Common myeloid progenitor, CD34-positive (primary cell): ENCODE data around the gene RCBTB1.

Experiments used
- CTCF ChIA-PET: fragments of 350-600 bp; sonication (Branson Sonifier 250); formaldehyde crosslinking; loops from one replicate; lab custom pipeline; 2021; ENCODE audit warnings: antibody characterized with exemption; lab: Charles Lee
- POLR2A ChIA-PET: fragments of 350-600 bp; sonication (Branson Sonifier 250); formaldehyde crosslinking; loops from one replicate; lab custom pipeline; 2021; ENCODE audit warnings: antibody characterized with exemption; lab: Charles Lee
- DNase-seq, 3 donors: peaks; one replicate each; pipeline versions ENCODE4 v3.0.0 to v3.0.0-alpha.2; 2013
- H3K27ac ChIP-seq, 2 experiments: 1 replicate in 1 of 2; 2 replicates in 1 of 2; pipeline ENCODE4 v1.7.0; 2013; ENCODE audit warnings: inconsistent platforms in 2 of 2, low read length in 2 of 2, mild to moderate bottlenecking in 2 of 2, low read depth in 1 of 2, moderate library complexity in 1 of 2; ENCODE audit not compliant: severe bottlenecking in 2 of 2, insufficient read depth in 1 of 2, poor library complexity in 1 of 2
- H3K27me3 ChIP-seq, 5 experiments: replicated peaks in 2 of 5; 1 replicate in 3 of 5; 2 replicates in 2 of 5; pipeline versions ENCODE4 v1.6.1 to v1.7.0; 2013; ENCODE audit warnings: low read length in 4 of 5, mild to moderate bottlenecking in 2 of 5, moderate library complexity in 2 of 5, inconsistent platforms in 1 of 5; ENCODE audit not compliant: insufficient read depth in 5 of 5, control insufficient read depth in 4 of 5
- H3K36me3 ChIP-seq, 4 experiments: 1 replicate in 2 of 4; 2 replicates in 2 of 4; pipeline versions ENCODE4 v1.6.1 to v1.7.0; 2013; ENCODE audit warnings: low read length in 3 of 4, control low read depth in 1 of 4, mild to moderate bottlenecking in 1 of 4; ENCODE audit not compliant: control insufficient read depth in 4 of 4, insufficient read depth in 4 of 4
- H3K4me1 ChIP-seq, 4 experiments: 1 replicate in 3 of 4; 2 replicates in 1 of 4; pipeline versions ENCODE4 v1.6.1 to v1.7.1; 2013; ENCODE audit warnings: low read length in 3 of 4, mild to moderate bottlenecking in 3 of 4, control low read depth in 1 of 4, inconsistent platforms in 1 of 4, moderate library complexity in 1 of 4; ENCODE audit not compliant: control insufficient read depth in 4 of 4, insufficient read depth in 4 of 4; ENCODE audit errors: control extremely low read depth in 1 of 4
- H3K4me3 ChIP-seq, 7 experiments: 1 replicate in 4 of 7; 2 replicates in 3 of 7; pipeline versions ENCODE4 v1.5.1 to v1.7.0; 2013; ENCODE audit warnings: mild to moderate bottlenecking in 7 of 7, low read length in 6 of 7, moderate library complexity in 6 of 7, inconsistent platforms in 2 of 7, low read depth in 2 of 7, control low read depth in 1 of 7; ENCODE audit not compliant: insufficient read depth in 4 of 7, control insufficient read depth in 1 of 7; ENCODE audit errors: extremely low read depth in 1 of 7
- H3K9me3 ChIP-seq, 5 experiments: 1 replicate in 4 of 5; 2 replicates in 1 of 5; pipeline versions ENCODE4 v1.6.1 to v1.7.1; 2013; ENCODE audit warnings: low read length in 4 of 5, mild to moderate bottlenecking in 2 of 5, inconsistent platforms in 1 of 5, low read depth in 1 of 5, moderate library complexity in 1 of 5; ENCODE audit not compliant: control insufficient read depth in 4 of 5, insufficient read depth in 2 of 5; ENCODE audit errors: control extremely low read depth in 1 of 5
- WGBS: methylation state at CpG from one replicate; pipeline ENCODE4 v1.1.5; 2013; ENCODE audit not compliant: insufficient coverage; 5-methylcytosine and 5-hydroxymethylcytosine counted together

Gene RCBTB1

GRCh38 chr13:49512578-49512977 is 72.8 kb downstream of the RCBTB1 start:
- no peak overlapping the region for H3K4me3 ChIP-seq
- no peaks in the 10 kb centered on the region for H3K9me3 ChIP-seq
- ChIA-PET CTCF (interaction anchor here (1.3 to 1.9 kb wide), 3 partner anchors 10 to 45 kb away, joined by 3 to 6 read pairs (median 4); no protein-coding TSS in a partner anchor), POLR2A (interaction anchor here (0.6 kb wide), 1 partner anchor 110 kb away, joined by 3 read pairs; no protein-coding TSS in a partner anchor)
- no peak for DNase-seq
- 100% methylated on average over 2 of the region's 2 CpGs for WGBS
- H3K36me3 ChIP-seq = peaks cover 21 to 51% (median 32%) of the 10 kb centered on the region in 4 experiments
- no peaks in the 10 kb centered on the region for H3K4me1 ChIP-seq
- H3K27me3 ChIP-seq = no peaks in the 10 kb centered on the region
- H3K27ac ChIP-seq = no peak overlapping the region

GRCh38 chr13:49503951-49504350 is 81.4 kb downstream of the RCBTB1 start:
- Histone ChIP-seq H3K27me3 (no peaks in the 10 kb centered on the region), H3K4me3 (no peak overlapping the region), H3K27ac (no peak overlapping the region), H3K9me3 (no peaks in the 10 kb centered on the region), H3K4me1 (peaks cover 0 to 8% (median 1%) of the 10 kb centered on the region in 4 experiments), H3K36me3 (peaks cover 13 to 18% (median 15%) of the 10 kb centered on the region in 4 experiments)
- WGBS = 100% methylated on average over 3 of the region's 3 CpGs
- DNase-seq = no peak
- ChIA-PET CTCF (interaction anchor here (0.5 kb wide), 1 partner anchor 99 kb away, joined by 3 read pairs; no protein-coding TSS in a partner anchor), POLR2A (interaction anchor here (0.6 kb wide), 1 partner anchor 222 kb away, joined by 3 read pairs; no protein-coding TSS in a partner anchor)

GRCh38 chr13:49502954-49503353 is 82.4 kb downstream of the RCBTB1 start:
- ChIA-PET CTCF (interaction anchor here (0.9 kb wide), 1 partner anchor 52 kb away, joined by 3 read pairs; no protein-coding TSS in a partner anchor), POLR2A (no interaction called here)
- 44% methylated on average over 9 of the region's 9 CpGs for WGBS
- DNase-seq = no peak
- Histone ChIP-seq H3K27ac (no peak overlapping the region), H3K4me1 (peaks cover 0 to 8% (median 1%) of the 10 kb centered on the region in 4 experiments), H3K27me3 (no peaks in the 10 kb centered on the region), H3K9me3 (no peaks in the 10 kb centered on the region), H3K36me3 (peaks cover 13 to 26% (median 18%) of the 10 kb centered on the region in 4 experiments), H3K4me3 (no peak overlapping the region)

GRCh38 chr13:49499889-49500660 is 85.3 kb downstream of the RCBTB1 start:
- Histone ChIP-seq H3K27ac (no peak overlapping the region), H3K9me3 (no peaks in the 10 kb centered on the region), H3K4me1 (peaks cover 0 to 20% (median 8%) of the 10 kb centered on the region in 4 experiments), H3K27me3 (no peaks in the 10 kb centered on the region), H3K4me3 (no peak overlapping the region), H3K36me3 (peaks cover 7 to 26% (median 16%) of the 10 kb centered on the region in 4 experiments)
- 75% methylated on average over 2 of the region's 6 CpGs for WGBS
- DNase-seq = peak in 1 of 3 donors; percentile 24
- POLR2A ChIA-PET = no interaction called here
- CTCF ChIA-PET = interaction anchor here (1.4 kb wide), 1 partner anchor 19 kb away, joined by 3 read pairs; no protein-coding TSS in a partner anchor

- peaks cover 2 to 29% (median 19%) of the 10 kb centered on the region in 4 experiments for H3K4me1 ChIP-seq
- 97% methylated on average over 3 of the region's 4 CpGs for WGBS
- no peaks in the 10 kb centered on the region for H3K9me3 ChIP-seq
- no peak overlapping the region for H3K27ac ChIP-seq
- ChIA-PET CTCF (no interaction called here), POLR2A (no interaction called here)
- H3K4me3 ChIP-seq = no peak overlapping the region
- H3K27me3 ChIP-seq = no peaks in the 10 kb centered on the region
- peaks cover 4 to 21% (median 15%) of the 10 kb centered on the region in 4 experiments for H3K36me3 ChIP-seq
- DNase-seq = no peak
Observed at GRCh38 chr13:49498206-49498605, 87.2 kb downstream of the RCBTB1 start.

GRCh38 chr13:49497272-49497671 is 88.1 kb downstream of the RCBTB1 start:
- 94% methylated on average over 4 of the region's 5 CpGs for WGBS
- POLR2A ChIA-PET = interaction anchor here (0.6 kb wide), 1 partner anchor 110 kb away, joined by 6 read pairs; no protein-coding TSS in a partner anchor

More at GRCh38 chr13:49497272-49497671, 88.1 kb downstream of the RCBTB1 start:
- H3K9me3 ChIP-seq = no peaks in the 10 kb centered on the region
- H3K36me3 ChIP-seq = peaks cover under 1 to 22% (median 14%) of the 10 kb centered on the region in 4 experiments
- peak overlapping the region in 1 of 2 experiments; percentile 44 for H3K27ac ChIP-seq
- peaks cover 2 to 25% (median 16%) of the 10 kb centered on the region in 4 experiments for H3K4me1 ChIP-seq
- no peaks in the 10 kb centered on the region for H3K27me3 ChIP-seq
- H3K4me3 ChIP-seq = peak overlapping the region in 1 of 7 experiments; percentile 92
- CTCF ChIA-PET = interaction anchor here (0.8 kb wide), 1 partner anchor 109 kb away, joined by 3 read pairs; no protein-coding TSS in a partner anchor
- DNase-seq = no peak
